ENCODE measurements around the gene MRPL10. TPM values are rescaled to one million over a fixed set of nuclear protein-coding genes. Genes with fewer than 3 reads are reported as not detected.

Gene MRPL10
- total RNA-seq, 4 donors from 2014 or later = 23.4 to 33.4 (median 29.9) TPM

DNA sequence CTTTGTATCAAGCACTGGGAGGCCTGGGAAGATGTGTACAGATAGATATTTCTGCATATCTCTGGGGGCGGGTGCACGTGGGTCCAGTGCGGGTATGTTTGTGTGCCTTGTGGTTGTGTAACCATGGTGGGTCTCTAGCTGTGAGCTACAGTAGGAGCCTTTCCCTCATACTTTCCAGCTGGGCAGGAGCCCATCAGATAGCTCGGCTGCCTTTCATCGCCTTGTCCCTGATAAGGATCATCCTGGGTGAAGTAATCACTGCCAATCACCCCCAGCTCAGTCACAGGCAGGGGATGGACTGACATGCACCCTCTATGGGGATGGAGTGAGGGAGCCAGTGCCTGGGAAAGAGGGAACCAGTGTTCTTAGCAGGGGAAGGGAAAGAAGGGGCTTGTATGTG lies 12.9 kb upstream of the MRPL10 start:
- DNase-seq (ENCODE audit: low spot score in 2 of 2) = no peak
- TF ChIP-seq POLR2A (IDR thresholded peaks at IDR 0.05) (no peak), EP300 (IDR thresholded peaks at IDR 0.05) (no peak)
- TF ChIP-seq, protein P1, sequence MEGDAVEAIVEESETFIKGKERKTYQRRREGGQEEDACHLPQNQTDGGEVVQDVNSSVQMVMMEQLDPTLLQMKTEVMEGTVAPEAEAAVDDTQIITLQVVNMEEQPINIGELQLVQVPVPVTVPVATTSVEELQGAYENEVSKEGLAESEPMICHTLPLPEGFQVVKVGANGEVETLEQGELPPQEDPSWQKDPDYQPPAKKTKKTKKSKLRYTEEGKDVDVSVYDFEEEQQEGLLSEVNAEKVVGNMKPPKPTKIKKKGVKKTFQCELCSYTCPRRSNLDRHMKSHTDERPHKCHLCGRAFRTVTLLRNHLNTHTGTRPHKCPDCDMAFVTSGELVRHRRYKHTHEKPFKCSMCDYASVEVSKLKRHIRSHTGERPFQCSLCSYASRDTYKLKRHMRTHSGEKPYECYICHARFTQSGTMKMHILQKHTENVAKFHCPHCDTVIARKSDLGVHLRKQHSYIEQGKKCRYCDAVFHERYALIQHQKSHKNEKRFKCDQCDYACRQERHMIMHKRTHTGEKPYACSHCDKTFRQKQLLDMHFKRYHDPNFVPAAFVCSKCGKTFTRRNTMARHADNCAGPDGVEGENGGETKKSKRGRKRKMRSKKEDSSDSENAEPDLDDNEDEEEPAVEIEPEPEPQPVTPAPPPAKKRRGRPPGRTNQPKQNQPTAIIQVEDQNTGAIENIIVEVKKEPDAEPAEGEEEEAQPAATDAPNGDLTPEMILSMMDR (IDR thresholded peaks at IDR 0.05) = no peak
- 76 to 91% methylated on average over 5 of the region's 5 CpGs for WGBS, 2 donors

DNA sequence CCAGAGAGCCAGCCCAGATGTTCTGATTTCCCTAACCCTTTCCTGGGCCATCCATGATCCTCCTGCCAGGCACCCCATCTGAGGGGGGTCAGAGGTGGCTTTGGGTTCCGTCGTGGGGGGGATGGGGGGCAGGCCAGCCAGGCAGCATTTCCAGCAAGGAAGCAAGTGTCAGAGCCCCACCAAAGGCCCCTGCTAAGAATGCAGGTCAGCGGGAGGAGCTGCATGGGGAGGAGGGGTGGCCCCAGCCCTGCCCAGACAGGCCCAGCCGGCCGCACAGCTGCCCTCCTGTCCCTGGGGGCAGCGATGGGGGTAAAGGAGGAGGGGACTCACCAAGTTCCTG lies 12.0 kb upstream of the MRPL10 start:
- no peak overlapping the region for H3K27ac ChIP-seq
- H3K4me1 ChIP-seq = peaks cover 0 to 42% (median 11%) of the 10 kb centered on the region in 4 donors
- H3K27me3 ChIP-seq = peaks cover 0 to 35% of the 10 kb centered on the region in 2 donors
- no peaks in the 10 kb centered on the region for H3K9me3 ChIP-seq
- TF ChIP-seq EP300 (IDR thresholded peaks at IDR 0.05) (no peak), POLR2A (IDR thresholded peaks at IDR 0.05) (no peak)
- TF ChIP-seq, protein P1 (IDR thresholded peaks at IDR 0.05) = no peak
- no peak overlapping the region for H3K4me3 ChIP-seq
- peaks cover 0 to 13% (median 0%) of the 10 kb centered on the region in 3 donors for H3K36me3 ChIP-seq
- no peak for DNase-seq (ENCODE audit: low spot score in 2 of 2)
- WGBS, 2 donors = 6 to 40% methylated on average over 3 to 6 of the region's 6 CpGs

More for the DNA sequence above, 12.9 kb upstream of the MRPL10 start:
- Histone ChIP-seq H3K9me3 (no peaks in the 10 kb centered on the region), H3K27me3 (peaks cover 0 to 44% of the 10 kb centered on the region in 2 donors), H3K4me1 (peaks cover 0 to 38% (median 11%) of the 10 kb centered on the region in 4 donors), H3K4me3 (no peak overlapping the region), H3K27ac (no peak overlapping the region), H3K36me3 (peaks cover 0 to 5% (median 0%) of the 10 kb centered on the region in 3 donors)

DNA sequence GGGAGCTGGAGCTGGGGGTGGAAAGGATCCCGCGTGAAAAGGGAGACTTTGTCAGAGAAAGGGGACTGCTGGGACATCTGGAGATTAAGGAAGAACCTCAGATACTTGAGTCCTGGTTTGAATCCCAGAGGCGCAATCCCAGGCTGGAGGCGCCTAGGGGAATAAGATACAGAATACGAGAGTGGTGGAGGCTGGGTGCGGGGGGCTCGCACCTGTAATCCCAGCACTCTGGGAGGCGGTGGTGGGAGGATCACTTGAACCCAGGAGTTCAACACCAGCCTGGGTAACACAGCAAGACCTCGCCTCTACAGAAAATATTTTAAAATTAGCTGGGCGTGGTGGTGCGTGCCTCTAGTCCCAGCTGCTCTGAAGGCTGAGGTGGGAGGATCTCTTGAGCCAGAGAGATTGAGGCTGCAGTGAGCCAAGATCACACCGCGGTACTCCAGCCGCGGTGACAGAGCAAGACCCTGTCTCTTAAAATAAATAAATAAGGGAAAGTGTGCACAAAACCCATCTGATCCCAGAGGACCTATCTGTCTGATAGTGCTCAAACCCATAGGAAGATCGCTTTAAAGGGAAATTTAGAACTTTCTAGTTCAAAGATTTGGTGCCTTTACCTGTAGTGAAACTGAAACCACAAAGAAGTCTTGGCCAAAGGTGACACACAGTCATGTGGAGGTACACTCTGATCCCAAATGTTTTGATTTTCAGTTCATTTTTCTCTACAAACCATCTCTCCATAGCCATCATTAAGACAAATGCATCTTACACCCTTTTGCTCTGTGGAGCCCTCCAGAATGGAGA lies 10.3 kb upstream of the MRPL10 start:
- Histone ChIP-seq H3K4me1 (peaks cover 0 to 38% (median 8%) of the 10 kb centered on the region in 4 donors), H3K27ac (peak overlapping the region; percentile 42 to 81 (median 66)), H3K27me3 (peaks cover 0 to 19% of the 10 kb centered on the region in 2 donors), H3K9me3 (no peaks in the 10 kb centered on the region), H3K36me3 (peaks cover 0 to 30% (median 0%) of the 10 kb centered on the region in 3 donors), H3K4me3 (peak overlapping the region in 3 of 4 donors; percentile 68 to 73 (median 71))
- TF ChIP-seq, protein P1 (IDR thresholded peaks at IDR 0.05) = peak in 1 of 5 experiments; percentile 5
- no peak for TF ChIP-seq POLR2A (IDR thresholded peaks at IDR 0.05)
- WGBS, 2 donors = 59 to 60% methylated on average over 16 of the region's 16 CpGs
- no peak for DNase-seq (ENCODE audit: low spot score in 2 of 2)

DNA sequence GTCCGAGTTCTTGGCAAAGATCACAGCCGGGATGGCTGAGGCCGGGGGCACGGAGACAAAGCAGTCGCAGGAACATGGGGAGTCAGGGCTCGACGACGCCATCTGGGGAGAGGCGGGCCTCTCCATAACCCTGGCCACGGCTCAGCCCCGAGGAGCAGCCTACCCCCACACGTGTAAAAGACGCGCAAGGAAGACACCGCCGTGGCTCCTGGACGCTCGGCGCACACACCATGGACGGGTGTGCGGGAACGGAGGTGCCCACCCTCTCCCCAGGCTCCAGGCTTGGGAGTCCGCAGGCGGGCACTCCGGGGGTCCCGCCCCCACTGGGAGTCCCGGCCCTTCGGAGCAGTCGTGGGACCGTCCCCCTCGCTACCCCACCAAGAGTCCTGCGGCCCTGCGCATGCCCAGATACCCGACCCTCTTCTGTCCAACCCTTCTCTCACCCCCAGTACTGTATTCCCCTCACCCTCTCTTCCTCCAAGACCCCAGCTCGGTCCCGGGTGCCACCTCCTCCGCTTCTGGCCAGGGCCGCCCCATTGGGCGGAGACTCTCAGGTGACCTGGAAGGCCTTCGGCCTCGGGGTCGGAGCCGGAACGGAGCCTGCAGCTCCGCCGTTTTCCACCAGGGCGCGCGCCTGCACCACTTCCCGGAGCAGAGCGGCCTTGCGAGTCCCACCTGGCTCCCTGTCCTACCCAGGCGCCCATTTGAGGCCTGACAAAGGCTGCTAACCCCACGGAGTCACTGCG lies 9.6 kb upstream of the MRPL10 start, which contains the start of gene SCRN2:
TSS of gene SCRN2 (minus strand) at position 532 of the 746 bp plus-strand sequence. CDS start at position 102, 430 bp downstream.
- Histone ChIP-seq H3K27me3 (peaks cover 0 to 11% of the 10 kb centered on the region in 2 donors), H3K36me3 (peaks cover 0 to 38% (median 0%) of the 10 kb centered on the region in 3 donors), H3K4me1 (peaks cover 0 to 38% (median 7%) of the 10 kb centered on the region in 4 donors), H3K27ac (peak within 1 kb of the TSS; percentile 42 to 81 (median 66)), H3K4me3 (peak within 1 kb of the TSS; percentile 56 to 73 (median 70)), H3K9me3 (no peaks in the 10 kb centered on the region)
- peak; percentile 82 to 89 for DNase-seq (ENCODE audit: low spot score in 2 of 2)
- TF ChIP-seq, protein P1 (IDR thresholded peaks at IDR 0.05) = peak; percentile 94 to 99 (median 98)
- peak in 1 of 2 donors; percentile 33 for TF ChIP-seq POLR2A (IDR thresholded peaks at IDR 0.05)
- peak in 1 of 2 donors; percentile 39 for TF ChIP-seq EP300 (IDR thresholded peaks at IDR 0.05)
- WGBS, 2 donors = 0 to 1% methylated on average over 39 to 51 of the region's 55 CpGs

All from tibial nerve (tissue), 4 donors.